KG1 (cell line): ENCODE data around the gene TAS1R1.

Source experiments
- DNase-seq: peaks from one replicate; lab custom pipeline; 2025; lab: John Stamatoyannopoulos, UW

Gene TAS1R1

DNA sequence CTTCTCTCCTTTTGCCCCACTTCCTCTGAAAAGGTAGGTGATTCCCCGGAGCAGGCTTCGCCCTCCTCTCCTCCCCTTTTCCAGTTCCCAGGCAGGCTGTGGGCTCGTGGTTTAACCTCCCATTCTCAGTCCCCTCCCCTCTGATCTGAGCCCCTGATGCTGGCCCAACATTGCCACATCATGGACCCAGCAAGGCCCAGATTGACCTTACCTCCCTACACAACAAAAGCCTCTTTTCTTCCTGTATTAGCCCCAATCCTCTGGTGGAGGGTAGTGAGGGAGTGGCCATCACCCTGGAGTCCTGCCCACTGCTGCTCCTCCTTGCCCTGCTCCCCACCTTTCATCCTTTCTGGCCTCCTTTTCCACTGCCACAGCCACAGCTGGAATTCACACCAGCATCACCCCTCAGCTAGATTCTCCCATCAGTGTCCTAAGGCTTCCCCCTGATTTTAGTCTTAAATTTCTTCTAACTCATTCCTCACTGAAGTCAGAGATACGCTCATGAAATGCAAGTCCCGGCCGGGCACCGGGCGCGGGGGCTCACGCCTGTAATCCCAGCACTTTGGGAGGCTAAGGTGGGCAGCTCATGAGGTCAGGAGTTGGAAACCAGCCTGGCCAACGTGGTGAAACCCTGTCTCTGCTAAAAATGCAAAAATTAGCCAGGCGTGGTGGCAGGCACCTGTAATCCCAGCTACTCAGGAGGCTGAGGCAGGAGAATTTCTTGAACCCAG is 17.7 kb downstream of the TAS1R1 start:
- DNase-seq: no peak

DNA sequence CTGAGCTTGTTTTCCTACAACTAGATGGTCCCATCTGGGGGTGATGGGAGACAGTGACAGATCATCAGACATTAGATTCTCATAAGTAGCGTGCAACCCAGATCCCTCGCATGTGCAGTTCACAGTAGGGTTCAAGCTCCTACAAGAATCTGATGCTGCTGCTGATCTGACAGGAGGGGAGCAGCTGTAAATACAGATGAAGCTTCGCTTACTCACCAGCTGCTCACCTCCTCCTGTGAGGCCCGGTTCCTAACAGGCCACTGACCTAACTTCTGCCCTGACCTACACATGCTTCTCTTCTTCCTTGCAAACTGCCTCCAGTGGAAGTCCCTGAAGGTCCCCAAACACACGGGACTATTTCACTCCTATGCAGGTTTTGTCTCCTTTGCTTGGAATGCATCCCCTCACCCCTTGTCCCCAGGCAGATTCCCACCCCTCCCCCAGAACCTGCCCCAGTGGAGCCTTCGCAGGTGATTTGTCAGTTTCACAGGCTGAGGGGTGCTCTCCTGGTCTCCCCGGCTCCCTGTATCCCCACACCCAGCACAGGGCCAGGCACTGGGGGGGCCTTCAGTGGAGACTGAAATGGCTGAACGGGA is 19.0 kb downstream of the TAS1R1 start:
- DNase-seq: no peak

DNA sequence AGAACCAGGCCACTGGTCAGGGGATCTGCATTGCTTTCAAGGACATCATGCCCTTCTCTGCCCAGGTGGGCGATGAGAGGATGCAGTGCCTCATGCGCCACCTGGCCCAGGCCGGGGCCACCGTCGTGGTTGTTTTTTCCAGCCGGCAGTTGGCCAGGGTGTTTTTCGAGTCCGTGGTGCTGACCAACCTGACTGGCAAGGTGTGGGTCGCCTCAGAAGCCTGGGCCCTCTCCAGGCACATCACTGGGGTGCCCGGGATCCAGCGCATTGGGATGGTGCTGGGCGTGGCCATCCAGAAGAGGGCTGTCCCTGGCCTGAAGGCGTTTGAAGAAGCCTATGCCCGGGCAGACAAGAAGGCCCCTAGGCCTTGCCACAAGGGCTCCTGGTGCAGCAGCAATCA is 19.7 kb downstream of the TAS1R1 start:
- DNase-seq: no peak

DNA sequence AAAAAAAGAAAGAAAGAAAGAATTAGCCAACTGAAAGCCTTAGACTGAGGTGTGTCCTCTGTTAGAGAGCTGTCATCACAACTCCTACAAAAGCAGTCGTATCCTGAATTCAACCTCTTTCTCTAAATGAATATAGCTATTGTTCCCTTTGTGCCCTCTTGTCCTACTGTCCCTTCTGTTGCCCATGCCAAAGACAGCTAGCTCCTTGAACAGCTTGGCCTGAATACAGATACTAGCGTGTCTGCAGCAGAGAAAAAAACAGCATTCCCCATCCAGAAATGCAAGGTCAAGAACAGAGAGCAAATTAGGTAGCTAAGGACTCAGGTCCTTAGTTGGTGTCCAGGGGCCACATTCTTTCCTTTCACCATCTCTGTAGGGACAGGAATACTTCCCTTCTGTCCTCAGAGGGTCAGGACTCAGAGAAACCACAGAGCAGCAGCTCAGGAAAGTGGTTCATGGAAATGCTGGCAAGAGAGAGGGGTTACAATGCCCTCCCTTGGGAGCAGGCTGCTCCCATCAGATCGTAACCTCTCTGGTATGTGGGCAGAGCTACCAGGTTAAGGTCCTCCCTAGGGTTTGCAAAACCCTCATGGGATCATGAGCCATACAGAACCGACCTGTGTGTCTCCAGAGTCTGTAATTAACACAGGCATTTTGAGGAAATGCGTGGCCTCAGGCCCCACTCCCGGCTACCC is 22.9 kb downstream of the TAS1R1 start:
- DNase-seq: no peak

DNA sequence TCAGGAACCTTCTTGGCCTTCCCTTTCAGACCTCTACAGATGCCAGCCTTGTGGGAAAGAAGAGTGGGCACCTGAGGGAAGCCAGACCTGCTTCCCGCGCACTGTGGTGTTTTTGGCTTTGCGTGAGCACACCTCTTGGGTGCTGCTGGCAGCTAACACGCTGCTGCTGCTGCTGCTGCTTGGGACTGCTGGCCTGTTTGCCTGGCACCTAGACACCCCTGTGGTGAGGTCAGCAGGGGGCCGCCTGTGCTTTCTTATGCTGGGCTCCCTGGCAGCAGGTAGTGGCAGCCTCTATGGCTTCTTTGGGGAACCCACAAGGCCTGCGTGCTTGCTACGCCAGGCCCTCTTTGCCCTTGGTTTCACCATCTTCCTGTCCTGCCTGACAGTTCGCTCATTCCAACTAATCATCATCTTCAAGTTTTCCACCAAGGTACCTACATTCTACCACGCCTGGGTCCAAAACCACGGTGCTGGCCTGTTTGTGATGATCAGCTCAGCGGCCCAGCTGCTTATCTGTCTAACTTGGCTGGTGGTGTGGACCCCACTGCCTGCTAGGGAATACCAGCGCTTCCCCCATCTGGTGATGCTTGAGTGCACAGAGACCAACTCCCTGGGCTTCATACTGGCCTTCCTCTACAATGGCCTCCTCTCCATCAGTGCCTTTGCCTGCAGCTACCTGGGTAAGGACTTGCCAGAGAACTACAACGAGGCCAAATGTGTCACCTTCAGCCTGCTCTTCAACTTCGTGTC is 23.7 kb downstream of the TAS1R1 start:
- DNase-seq: no peak

DNA sequence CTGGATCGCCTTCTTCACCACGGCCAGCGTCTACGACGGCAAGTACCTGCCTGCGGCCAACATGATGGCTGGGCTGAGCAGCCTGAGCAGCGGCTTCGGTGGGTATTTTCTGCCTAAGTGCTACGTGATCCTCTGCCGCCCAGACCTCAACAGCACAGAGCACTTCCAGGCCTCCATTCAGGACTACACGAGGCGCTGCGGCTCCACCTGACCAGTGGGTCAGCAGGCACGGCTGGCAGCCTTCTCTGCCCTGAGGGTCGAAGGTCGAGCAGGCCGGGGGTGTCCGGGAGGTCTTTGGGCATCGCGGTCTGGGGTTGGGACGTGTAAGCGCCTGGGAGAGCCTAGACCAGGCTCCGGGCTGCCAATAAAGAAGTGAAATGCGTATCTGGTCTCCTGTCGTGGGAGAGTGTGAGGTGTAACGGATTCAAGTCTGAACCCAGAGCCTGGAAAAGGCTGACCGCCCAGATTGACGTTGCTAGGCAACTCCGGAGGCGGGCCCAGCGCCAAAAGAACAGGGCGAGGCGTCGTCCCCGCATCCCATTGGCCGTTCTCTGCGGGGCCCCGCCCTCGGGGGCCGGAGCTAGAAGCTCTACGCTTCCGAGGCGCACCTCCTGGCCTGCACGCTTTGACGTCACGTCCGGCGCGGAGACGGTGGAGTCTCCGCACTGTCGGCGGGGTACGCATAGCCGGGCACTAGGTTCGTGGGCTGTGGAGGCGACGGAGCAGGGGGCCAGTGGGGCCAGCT is 24.4 kb downstream of the TAS1R1 start, which contains the start of gene ZBTB48:
Gene ZBTB48 (plus strand): TSS at position 621 of the 745 bp plus-strand sequence. CDS start 616 bp downstream, outside the sequence.
- peak; percentile 93 for DNase-seq

DNA sequence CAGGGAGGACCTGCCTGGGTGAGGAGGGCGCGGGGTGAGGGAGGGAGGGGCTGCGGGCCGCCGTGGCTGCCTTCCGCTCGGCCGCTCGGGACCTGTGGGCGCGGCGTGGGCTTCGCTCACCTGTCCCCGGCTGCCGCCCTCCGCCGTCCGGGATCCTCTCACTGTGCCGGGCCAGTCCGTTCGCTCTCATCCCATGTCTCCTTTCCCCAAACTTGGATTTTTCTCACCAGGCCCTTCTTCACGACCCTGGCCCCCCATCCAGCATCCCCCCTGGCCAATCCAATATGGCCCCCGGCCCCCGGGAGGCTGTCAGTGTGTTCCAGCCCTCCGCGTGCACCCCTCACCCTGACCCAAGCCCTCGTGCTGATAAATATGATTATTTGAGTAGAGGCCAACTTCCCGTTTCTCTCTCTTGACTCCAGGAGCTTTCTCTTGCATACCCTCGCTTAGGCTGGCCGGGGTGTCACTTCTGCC is 25.0 kb downstream of the TAS1R1 start:
- peak; percentile 13 for DNase-seq

DNA sequence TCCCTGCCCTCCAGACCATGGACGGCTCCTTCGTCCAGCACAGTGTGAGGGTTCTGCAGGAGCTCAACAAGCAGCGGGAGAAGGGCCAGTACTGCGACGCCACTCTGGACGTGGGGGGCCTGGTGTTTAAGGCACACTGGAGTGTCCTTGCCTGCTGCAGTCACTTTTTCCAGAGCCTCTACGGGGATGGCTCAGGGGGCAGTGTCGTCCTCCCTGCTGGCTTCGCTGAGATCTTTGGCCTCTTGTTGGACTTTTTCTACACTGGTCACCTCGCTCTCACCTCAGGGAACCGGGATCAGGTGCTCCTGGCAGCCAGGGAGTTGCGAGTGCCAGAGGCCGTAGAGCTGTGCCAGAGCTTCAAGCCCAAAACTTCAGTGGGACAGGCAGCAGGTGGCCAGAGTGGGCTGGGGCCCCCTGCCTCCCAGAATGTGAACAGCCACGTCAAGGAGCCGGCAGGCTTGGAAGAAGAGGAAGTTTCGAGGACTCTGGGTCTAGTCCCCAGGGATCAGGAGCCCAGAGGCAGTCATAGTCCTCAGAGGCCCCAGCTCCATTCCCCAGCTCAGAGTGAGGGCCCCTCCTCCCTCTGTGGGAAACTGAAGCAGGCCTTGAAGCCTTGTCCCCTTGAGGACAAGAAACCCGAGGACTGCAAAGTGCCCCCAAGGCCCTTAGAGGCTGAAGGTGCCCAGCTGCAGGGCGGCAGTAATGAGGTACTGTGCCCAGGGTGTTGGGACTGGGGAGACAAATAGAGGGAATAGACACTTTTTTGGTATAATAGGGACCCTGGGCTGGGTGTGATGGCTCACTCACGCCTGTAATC is 25.7 kb downstream of the TAS1R1 start:
- DNase-seq: no peak

DNA sequence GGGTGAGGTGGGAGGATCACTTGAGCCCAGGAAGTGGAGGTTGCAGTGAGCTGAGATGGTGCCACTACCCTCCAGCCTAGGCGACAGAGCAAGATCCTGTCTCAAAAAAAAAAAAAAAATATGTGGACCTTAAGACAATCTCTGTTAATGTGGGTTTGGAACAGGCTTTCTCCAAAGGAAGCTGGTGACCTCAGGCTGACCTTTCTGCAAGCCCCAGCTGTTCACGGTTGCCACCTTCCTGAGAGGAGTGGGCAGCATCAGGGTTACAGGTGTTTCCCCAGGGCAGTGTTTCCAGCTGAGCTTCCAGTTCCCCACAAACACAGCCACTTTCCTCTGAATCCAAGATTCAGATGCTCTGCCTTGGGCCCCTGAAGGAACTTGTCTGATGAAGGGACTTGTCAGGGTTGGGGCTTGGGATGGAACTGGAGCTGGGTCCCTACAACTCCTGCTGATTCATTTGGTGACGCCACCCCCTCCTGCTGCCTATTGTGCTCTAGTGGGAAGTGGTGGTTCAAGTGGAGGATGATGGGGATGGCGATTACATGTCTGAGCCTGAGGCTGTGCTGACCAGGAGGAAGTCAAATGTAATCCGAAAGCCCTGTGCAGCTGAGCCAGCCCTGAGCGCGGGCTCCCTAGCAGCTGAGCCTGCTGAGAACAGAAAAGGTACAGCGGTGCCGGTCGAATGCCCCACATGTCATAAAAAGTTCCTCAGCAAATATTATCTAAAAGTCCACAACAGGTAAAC is 26.6 kb downstream of the TAS1R1 start:
- DNase-seq: no peak

DNA sequence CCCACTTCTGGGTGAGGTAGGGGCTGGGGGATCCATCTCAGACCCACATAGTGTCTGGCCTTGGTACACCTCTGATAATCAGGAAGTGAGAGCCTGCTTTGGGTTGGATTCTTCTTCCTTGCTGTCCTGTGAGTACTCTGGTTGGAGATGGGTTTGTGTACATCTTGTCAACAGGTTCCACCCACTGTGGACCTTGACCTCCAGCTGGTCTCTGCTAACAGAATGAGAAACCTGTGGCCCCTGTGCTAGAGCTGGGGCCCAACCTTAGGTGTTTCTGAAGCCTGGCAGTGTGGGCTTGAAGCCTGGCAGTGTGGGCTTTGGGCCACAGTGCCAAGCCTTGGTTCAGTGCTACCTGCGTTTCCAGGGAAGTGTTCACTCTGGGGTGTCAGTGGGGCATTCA is 27.3 kb downstream of the TAS1R1 start:
- DNase-seq: no peak

DNA sequence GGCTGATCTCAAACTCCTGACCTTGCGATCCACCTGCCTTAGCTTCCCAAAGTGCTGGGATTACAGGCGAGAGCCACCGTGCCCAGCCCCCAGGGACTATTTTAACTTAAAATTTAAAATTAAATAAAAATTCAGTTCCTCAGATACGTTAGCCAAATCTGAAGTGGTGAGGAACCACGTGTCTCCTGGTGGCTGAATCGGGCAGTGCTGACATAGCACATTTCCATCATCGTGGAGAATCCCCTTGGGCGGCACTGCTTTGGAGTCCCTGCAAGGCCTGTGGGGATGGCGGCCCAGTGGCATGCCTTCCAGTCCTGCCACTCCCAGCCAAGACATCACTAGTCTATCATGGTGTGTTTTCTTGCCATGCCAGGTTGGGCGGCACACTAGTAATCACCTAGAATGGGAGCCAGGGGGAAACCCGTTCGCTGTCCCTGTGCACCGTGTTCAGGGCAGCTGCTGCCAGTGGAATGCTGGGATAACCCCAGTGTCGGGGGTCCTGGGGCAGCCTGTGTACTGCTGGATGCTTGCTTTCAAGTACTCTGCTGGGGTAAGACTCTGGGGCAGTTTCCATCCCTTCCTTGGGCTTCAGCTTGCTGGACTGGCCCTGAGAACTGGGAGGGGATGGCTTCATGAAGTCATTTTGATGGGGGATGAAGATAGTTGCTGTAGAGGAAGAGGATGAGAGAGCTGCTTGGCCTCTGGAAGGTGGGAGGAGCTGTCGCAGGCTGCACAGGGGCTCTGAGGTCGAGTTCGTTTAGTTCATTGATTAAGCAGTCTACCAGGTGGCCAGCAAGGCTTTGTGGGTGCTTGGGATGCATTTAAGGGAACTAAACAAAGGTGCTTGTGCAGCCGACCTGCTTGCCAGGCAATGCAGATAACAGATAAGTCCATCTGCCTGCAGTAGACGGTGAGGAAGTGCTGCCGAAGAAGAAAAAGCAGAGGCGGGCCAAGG is 29.3 kb downstream of the TAS1R1 start:
- no peak for DNase-seq

DNA sequence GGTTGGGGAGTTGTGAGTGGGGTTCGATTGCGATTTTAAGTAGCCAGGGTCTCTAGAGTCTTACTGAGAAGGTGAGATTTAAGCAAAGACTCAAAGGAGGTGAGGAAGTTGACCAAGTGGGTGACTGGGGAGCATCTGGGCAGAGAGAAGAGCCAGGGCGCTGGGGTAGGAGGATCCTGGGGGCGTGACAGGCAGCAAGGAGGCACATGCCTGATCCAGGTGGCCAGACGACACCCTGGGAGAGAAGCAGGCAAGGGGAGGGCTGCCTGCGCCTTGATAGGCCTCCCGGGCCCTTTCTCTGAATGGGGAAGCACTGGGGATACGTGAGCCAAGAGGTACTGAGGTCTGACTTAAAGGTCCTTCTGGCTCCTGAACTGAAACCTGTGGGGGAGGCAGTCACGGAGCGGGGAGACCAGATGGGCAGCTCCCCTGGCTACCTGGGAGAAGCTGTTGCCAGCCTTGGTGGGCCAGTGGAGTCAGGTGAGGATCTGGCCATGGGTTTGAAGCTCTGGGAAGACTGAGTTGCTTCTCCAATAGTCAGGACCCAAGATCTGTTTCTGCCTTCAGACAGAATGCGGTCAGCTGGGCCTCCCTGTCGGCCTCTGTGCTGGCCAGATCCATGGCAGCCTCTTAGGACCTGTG is 30.1 kb downstream of the TAS1R1 start:
- no peak for DNase-seq

DNA sequence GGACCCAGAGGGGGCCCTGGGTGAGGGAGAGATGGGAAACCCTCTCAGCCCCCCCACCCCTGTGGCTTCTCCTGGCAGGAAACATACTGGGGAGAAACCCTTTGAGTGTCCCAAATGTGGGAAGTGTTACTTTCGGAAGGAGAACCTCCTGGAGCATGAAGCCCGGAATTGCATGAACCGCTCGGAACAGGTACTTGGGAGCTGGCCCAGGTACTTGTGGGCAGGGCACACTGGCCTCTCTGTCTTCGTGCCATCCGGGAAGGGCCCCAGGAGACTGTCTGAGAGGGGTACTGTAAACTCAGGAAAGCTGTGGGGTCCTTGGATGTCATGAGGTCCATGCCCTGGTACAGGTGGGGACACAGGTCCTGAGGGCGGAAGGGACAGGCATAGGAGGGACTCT is 30.7 kb downstream of the TAS1R1 start:
- DNase-seq: no peak

DNA sequence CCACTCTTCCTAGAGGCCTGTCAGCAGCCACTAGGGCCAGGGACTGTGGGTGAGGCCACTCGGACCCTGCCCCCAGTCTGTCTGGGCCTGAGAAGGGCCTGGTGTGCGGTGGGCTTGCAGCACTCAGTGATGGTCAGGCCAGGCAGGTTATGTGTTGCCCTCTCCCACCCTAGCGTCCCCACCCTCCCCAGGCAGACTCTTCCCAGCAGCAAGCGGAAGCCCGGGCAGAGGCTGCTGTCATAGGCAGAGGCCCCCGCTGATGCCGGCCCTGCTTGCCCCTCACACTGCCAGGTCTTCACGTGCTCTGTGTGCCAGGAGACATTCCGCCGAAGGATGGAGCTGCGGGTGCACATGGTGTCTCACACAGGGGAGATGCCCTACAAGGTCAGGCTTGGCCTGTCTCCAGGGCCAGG is 31.3 kb downstream of the TAS1R1 start:
- no peak for DNase-seq

DNA sequence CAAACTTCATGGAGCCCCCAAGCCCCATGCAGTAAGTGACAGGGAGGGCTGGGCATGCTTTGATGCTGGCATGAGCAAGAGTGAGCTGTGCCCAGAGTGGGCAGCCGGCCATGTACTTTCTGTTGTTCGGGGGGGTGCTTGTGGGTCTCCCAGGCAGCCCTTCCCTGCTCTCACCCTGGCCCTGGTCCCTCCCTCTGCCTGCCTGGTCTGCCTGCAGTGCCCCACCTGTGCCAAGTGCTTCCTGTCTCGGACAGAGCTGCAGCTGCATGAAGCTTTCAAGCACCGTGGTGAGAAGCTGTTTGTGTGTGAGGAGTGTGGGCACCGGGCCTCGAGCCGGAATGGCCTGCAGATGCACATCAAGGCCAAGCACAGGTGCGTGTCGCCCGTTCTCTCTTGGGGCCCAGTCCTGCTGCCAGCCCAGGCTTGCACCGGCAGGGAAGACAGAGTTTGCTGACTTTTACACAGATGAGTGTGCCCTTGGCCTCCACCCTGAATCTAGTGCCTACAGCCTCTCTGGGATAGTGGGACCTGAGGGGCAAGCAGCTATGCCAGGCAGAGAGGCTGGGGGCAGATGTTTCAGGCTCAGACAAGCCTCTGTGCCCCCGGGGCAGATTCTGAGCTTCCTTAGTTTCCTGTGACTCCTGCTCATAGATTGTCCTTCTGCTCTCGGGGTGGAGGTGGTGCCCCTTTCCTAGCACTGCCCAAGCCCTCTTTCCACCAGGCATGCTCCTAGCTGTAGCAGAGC is 32.3 kb downstream of the TAS1R1 start:
- no peak for DNase-seq

DNA sequence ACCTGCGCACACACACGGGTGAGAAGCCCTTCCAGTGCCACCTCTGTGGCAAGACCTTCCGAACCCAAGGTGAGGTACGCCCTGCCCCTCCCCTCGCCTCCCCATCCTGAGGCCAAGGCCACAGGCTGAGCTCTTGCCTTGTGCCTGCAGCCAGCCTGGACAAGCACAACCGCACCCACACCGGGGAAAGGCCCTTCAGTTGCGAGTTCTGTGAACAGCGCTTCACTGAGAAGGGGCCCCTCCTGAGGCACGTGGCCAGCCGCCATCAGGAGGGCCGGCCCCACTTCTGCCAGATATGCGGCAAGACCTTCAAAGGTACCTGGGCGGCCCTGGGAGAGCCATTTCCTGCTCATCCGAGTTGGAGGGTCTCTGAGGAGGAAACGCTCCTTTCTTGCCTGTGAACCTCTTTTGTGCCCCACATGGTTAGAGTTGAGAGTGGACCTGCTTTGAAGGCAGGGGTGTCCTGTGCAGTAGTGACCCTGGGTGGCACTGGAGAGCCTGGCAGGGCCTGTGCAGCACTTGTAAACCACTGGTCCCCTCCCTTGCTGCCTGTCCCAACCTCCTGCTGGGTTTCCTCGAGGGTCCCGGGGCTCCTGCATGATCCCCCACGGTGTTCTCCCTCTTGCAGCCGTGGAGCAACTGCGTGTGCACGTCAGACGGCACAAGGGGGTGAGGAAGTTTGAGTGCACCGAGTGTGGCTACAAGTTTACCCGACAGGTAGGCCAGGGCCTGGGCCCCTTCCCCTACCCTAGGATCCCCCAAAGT is 33.2 kb downstream of the TAS1R1 start:
- no peak for DNase-seq
